Erythroblast (primary cell): ENCODE measurements around the gene GRIK4.

Experiments used
- GATA1 ChIP-seq: IDR thresholded peaks from 2 replicates; pipeline ENCODE4 v1.6.1; 2011; ENCODE audit warnings: low read depth, mild to moderate bottlenecking, control low read depth, low read length, moderate library complexity
- POLR2A ChIP-seq: IDR thresholded peaks from 2 replicates; pipeline ENCODE4 v1.6.1; 2011; ENCODE audit warnings: mild to moderate bottlenecking, low read length

- TF ChIP-seq POLR2A (no peak), GATA1 (no peak)
Observed at GRCh38 chr11:120564573-120565311, 53.2 kb downstream of the GRIK4 start.
